GM23248 (cell line): ENCODE measurements around the gene L3MBTL4. TPM values are rescaled to one million over a fixed set of nuclear protein-coding genes. Genes with fewer than 3 reads are reported as not detected.

ENCODE experiments used
- DNase-seq: peaks from one replicate; pipeline ENCODE4 v3.0.0-alpha.2; 2015
- H2AFZ ChIP-seq: fragments of 200-600 bp; sonication (generic); 2 replicates; pipeline ENCODE4 v1.6.1; 2016; ENCODE audit warnings: antibody characterized with exemption
- H3F3A ChIP-seq: fragments of 200-600 bp; sonication (generic); 2 replicates; pipeline ENCODE4 v1.6.1; 2016; ENCODE audit warnings: mild to moderate bottlenecking, antibody characterized with exemption, mixed run types; ENCODE audit not compliant: insufficient read depth
- H3K27ac ChIP-seq: fragments of 200-600 bp; sonication (generic); 2 replicates; pipeline ENCODE4 v1.5.1; 2016; ENCODE audit warnings: mild to moderate bottlenecking
- H3K27me3 ChIP-seq: fragments of 200-600 bp; sonication (generic); replicated peaks from 2 replicates; pipeline ENCODE4 v1.6.1; 2016; ENCODE audit warnings: mild to moderate bottlenecking; ENCODE audit not compliant: insufficient read depth
- H3K36me3 ChIP-seq: fragments of 200-600 bp; sonication (generic); 2 replicates; pipeline ENCODE4 v1.6.1; 2016; ENCODE audit warnings: low read depth, mild to moderate bottlenecking
- H3K4me1 ChIP-seq: fragments of 200-600 bp; sonication (generic); 2 replicates; pipeline ENCODE4 v1.6.1; 2016; ENCODE audit warnings: mild to moderate bottlenecking; ENCODE audit not compliant: insufficient read depth
- H3K4me2 ChIP-seq: fragments of 200-600 bp; sonication (generic); one replicate; pipeline ENCODE4 v1.6.1; 2016; ENCODE audit warnings: mild to moderate bottlenecking; ENCODE audit not compliant: unreplicated experiment
- H3K4me3 ChIP-seq: fragments of 200-600 bp; sonication (generic); 2 replicates; pipeline ENCODE4 v1.5.1; 2016; ENCODE audit warnings: mild to moderate bottlenecking
- H3K79me2 ChIP-seq: fragments of 200-600 bp; sonication (generic); 2 replicates; pipeline ENCODE4 v1.6.1; 2016; ENCODE audit warnings: mild to moderate bottlenecking; ENCODE audit not compliant: insufficient read depth
- H3K9ac ChIP-seq: fragments of 200-600 bp; sonication (generic); 2 replicates; pipeline ENCODE4 v1.6.1; 2016; ENCODE audit warnings: mild to moderate bottlenecking
- H3K9me2 ChIP-seq: fragments of 200-600 bp; sonication (generic); 2 replicates; pipeline ENCODE4 v1.6.1; 2016; ENCODE audit warnings: mixed run types, mild to moderate bottlenecking, moderate library complexity; ENCODE audit not compliant: insufficient read depth
- H3K9me3 ChIP-seq: fragments of 200-600 bp; sonication (generic); one replicate; pipeline ENCODE4 v1.6.1; 2017; ENCODE audit warnings: low read depth
- H4K20me1 ChIP-seq: fragments of 200-600 bp; sonication (generic); 2 replicates; pipeline ENCODE4 v1.6.0; 2016; ENCODE audit not compliant: insufficient read depth
- EZH2 ChIP-seq: fragments of 200-600 bp; sonication (generic); IDR thresholded peaks from 2 replicates; pipeline ENCODE4 v1.6.1; 2018; ENCODE audit warnings: antibody characterized with exemption, mild to moderate bottlenecking; ENCODE audit not compliant: insufficient read depth, poor library complexity, severe bottlenecking
- EZH2phosphoT487 ChIP-seq: fragments of 200-600 bp; sonication (generic); IDR thresholded peaks from 2 replicates; pipeline ENCODE4 v1.6.1; 2018; ENCODE audit warnings: antibody characterized with exemption, moderate library complexity, mild to moderate bottlenecking, low read depth; ENCODE audit not compliant: insufficient read depth
- WGBS, 2 experiments: methylation state at CpG; one replicate each; pipeline ENCODE4 v1.1.6; 2015 to 2017; ENCODE audit warnings: low lambda C conversion rate in 2 of 2, low coverage in 1 of 2; ENCODE audit errors: missing lambda C conversion rate in 2 of 2; 5-methylcytosine and 5-hydroxymethylcytosine counted together
- in situ Hi-C: fragments of 300-500 bp; cut with MboI; formaldehyde crosslinking; loops from 2 replicates; pipeline ENCODE4 v1.15.0; 2020
- polyA plus RNA-seq: library from polyadenylated mRNA; unstranded; fragments of >200 nt; fragmentation: Nextera tagmentation; extraction: Ambion mirVana; gene quantifications from 2 replicates; pipeline ENCODE4 v1.2.1, GENCODE V29; 2016
- total RNA-seq: library from RNA; depleted of rRNA; stranded (reverse); fragments of >200 nt; shearing (Covaris generic); gene quantifications from 2 replicates; pipeline ENCODE4 v1.2.3, GENCODE V29; 2014

L3MBTL4 gene
- total and polyA plus RNA-seq, 2 experiments from 2014 or later = not detected

- Histone ChIP-seq H3K79me2 (no peaks in the 10 kb centered on the region), H3K4me2 (no peak overlapping the region), H3K27me3 (no peaks in the 10 kb centered on the region), H2AFZ (no peak overlapping the region), H3F3A (no peaks in the 10 kb centered on the region), H3K4me1 (no peaks in the 10 kb centered on the region), H3K9ac (no peak overlapping the region), H3K36me3 (no peaks in the 10 kb centered on the region), H3K4me3 (no peak overlapping the region), H3K9me2 (no peaks in the 10 kb centered on the region), H4K20me1 (no peaks in the 10 kb centered on the region), H3K27ac (no peak overlapping the region), H3K9me3 (no peaks in the 10 kb centered on the region)
- no peak for DNase-seq
- TF ChIP-seq EZH2 (no peak), EZH2phosphoT487 (no peak)
- in situ Hi-C loops = no loop called here
- 59 to 61% methylated on average over 3 of the region's 3 CpGs for WGBS, 2 experiments
Observed at GRCh38 chr18:5944448-5944847, 470.3 kb downstream of the L3MBTL4 start.

GRCh38 chr18:5943514-5943913 is 471.2 kb downstream of the L3MBTL4 start:
- no peak overlapping the region for H3K9ac ChIP-seq
- H2AFZ ChIP-seq = no peak overlapping the region
- no peaks in the 10 kb centered on the region for H3K9me3 ChIP-seq
- H3K36me3 ChIP-seq = no peaks in the 10 kb centered on the region
- no peaks in the 10 kb centered on the region for H3K27me3 ChIP-seq
- no peaks in the 10 kb centered on the region for H4K20me1 ChIP-seq
- no peak overlapping the region for H3K27ac ChIP-seq
- no peak overlapping the region for H3K4me3 ChIP-seq
- no peak for DNase-seq
- in situ Hi-C loops = no loop called here
- no peak for TF ChIP-seq EZH2
- no peak for TF ChIP-seq EZH2phosphoT487
- no peaks in the 10 kb centered on the region for H3K4me1 ChIP-seq
- H3K79me2 ChIP-seq = no peaks in the 10 kb centered on the region
- WGBS, 2 experiments = 60 to 63% methylated on average over 5 of the region's 5 CpGs
- H3K4me2 ChIP-seq = no peak overlapping the region
- H3F3A ChIP-seq = no peaks in the 10 kb centered on the region
- no peaks in the 10 kb centered on the region for H3K9me2 ChIP-seq

DNA sequence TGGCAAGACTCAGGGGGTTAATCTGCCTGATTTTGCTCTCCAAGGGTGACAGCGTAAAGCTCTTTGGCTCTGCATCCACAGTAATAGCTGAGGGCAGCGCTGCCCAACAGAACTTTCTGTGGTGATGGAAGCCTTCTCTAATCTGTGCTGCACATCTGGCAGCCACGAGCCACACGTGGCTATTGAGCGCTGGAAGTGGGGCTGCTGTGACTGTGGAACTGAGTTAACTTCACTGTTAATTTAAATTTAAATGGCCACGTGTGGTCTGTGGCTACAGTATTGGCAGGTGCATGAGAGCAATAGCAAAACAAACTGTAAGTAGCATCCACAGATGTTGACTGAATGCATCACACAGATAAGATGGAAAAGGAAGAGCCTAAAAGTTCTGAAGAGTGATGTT is 472.1 kb downstream of the L3MBTL4 start:
- in situ Hi-C loops = no loop called here
- no peaks in the 10 kb centered on the region for H3K9me3 ChIP-seq
- no peaks in the 10 kb centered on the region for H3K27me3 ChIP-seq
- no peaks in the 10 kb centered on the region for H3K36me3 ChIP-seq
- H3K4me3 ChIP-seq = no peak overlapping the region
- no peaks in the 10 kb centered on the region for H3K4me1 ChIP-seq
- H3K79me2 ChIP-seq = no peaks in the 10 kb centered on the region
- no peak overlapping the region for H3K27ac ChIP-seq
- H3K9me2 ChIP-seq = no peaks in the 10 kb centered on the region
- WGBS, 2 experiments = 1 to 2% methylated on average over 6 of the region's 6 CpGs
- no peak overlapping the region for H3K4me2 ChIP-seq
- H4K20me1 ChIP-seq = no peaks in the 10 kb centered on the region
- DNase-seq = no peak
- TF ChIP-seq EZH2phosphoT487 (no peak), EZH2 (no peak)
- no peak overlapping the region for H3K9ac ChIP-seq
- no peak overlapping the region for H2AFZ ChIP-seq
- no peaks in the 10 kb centered on the region for H3F3A ChIP-seq

DNA sequence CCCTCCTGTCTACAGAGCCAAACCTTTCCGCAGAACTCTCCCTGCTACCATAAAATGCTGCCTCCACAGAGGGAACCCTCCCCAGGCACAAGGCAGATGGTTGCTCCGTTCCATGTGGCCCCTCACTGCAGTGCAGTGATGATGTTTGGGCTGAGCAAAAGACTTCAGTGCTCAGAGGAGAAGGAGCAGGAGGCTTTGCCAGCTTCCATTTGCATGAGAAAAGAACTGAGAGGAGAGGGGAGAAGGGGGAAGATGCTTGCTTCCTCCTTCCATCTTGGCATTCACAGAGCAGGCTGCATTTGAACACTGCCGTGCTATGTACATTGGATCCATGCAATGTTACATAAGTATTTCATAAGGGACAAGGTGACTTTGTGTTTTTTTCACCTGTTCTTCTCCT is 472.8 kb downstream of the L3MBTL4 start:
- no peak for DNase-seq
- Histone ChIP-seq H3K4me2 (no peak overlapping the region), H4K20me1 (no peaks in the 10 kb centered on the region), H3K9ac (no peak overlapping the region), H3K79me2 (no peaks in the 10 kb centered on the region), H2AFZ (no peak overlapping the region), H3F3A (no peaks in the 10 kb centered on the region), H3K27ac (no peak overlapping the region), H3K27me3 (no peaks in the 10 kb centered on the region), H3K9me2 (no peaks in the 10 kb centered on the region), H3K4me3 (no peak overlapping the region), H3K36me3 (no peaks in the 10 kb centered on the region), H3K4me1 (no peaks in the 10 kb centered on the region), H3K9me3 (no peaks in the 10 kb centered on the region)
- in situ Hi-C loops = no loop called here
- TF ChIP-seq EZH2 (no peak), EZH2phosphoT487 (no peak)
- WGBS, 2 experiments = 27 to 29% methylated on average over 3 of the region's 3 CpGs
